Middle frontal gyrus (tissue), 1 donor: Measurements from ENCODE around the gene CLPTM1.
"Not testable (repeated sequence)": the region's sequence is repeated elsewhere in the genome, so short reads cannot be mapped to it uniquely, and the experiment has no call there.

Source experiments
- DNase-seq: peaks from one replicate; pipeline ENCODE4 v3.0.0-alpha.2; 2015; ENCODE audit warnings: low spot score; ENCODE audit errors: extremely low spot score

The CLPTM1 gene

GRCh38 chr19:44943801-44944249, 11.4 kb upstream of the CLPTM1 start:
- no peak for DNase-seq

DNA sequence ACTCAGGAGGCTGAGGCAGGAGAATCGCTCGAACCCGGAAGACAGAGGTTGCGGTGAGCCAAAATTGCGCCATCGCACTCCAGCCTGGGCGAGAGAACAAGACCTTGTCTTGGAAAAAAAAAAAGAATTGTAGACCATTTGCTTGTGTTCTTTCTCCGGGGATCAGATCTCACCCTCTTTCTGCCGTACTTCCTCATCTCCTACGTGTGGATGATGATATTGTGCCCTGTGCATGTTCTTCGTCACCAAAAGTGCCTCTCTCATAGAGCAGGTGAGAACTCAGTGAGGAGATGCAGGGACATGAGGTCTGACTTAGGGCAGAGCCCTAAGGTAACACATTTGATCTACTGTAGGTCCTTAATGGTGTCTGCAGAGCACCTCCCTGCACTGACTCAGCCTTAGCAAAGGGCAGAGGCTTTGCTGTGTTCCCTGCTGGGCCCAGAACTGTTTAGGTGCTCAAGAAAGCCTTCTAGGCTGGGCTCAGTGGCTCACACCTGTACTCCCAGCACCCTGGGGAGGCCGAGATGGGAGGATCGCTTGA, 8.1 kb upstream of the CLPTM1 start:
- DNase-seq, result no peak

DNA sequence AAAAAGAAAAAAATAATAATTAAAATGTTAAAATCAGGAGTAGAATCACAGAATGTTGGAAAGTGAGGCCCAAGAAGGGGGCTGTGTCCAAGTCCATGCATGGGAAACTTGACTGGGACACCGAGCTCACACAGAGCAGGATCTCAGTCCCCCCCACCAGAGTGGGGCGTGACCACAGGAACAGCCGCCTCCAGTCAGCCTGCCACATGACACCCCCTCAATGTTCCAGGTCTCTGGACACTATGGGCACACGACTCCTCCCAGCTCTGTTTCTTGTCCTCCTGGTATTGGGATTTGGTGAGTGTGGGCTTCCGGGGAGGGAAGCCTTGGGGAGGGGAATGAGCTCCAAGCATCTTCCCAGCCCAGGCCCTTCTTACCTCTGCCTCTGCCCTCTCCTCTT, 6.9 kb upstream of the CLPTM1 start:
- no peak for DNase-seq

GRCh38 chr19:44948763-44949374, 6.3 kb upstream of the CLPTM1 start:
- no peak for DNase-seq

DNA sequence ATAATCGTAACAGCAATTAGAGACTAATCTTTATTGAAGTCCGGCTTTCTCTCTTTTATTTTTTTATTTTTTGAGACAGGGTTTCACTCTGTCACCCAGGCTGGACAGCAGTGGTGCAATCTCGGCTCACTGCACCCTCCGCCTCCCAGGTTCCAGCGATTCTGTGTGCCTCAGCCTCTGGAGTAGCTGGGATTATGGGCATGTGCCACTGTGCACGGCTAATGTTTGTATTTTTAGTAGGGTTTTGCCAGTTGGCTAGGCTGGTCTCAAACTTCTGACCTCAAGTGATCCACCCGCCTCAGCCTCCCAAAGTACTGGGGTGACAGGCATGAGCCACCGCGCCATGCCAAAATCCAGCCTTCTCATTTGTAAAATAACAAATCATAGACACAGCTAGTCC, 5.6 kb upstream of the CLPTM1 start:
- no peak for DNase-seq

- peak; percentile 69 for DNase-seq
These were observed 3.7 kb upstream of the CLPTM1 start for GRCh38 chr19:44951179-44952159.

DNA sequence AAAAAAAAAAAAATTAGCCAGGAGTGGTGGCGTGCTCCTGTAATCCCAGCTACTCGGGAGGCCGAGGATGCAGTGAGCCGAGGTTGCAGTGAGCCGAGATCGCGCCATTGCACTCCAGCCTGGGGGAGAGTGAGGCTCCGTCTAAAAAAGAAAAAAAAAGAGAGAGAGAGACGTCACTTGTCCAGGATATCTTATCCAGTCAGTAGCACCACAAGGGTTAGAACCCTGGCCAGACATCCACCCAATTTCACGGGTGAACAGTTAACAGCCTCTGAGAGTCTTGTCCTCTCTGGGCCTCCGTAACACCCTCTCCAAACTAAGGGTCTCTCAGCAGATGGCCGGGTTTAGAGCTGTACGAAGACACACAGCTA, 917 bp upstream of the CLPTM1 start:
- DNase-seq, result no peak

GRCh38 chr19:44955505-44956439, 592 bp downstream of the CLPTM1 start:
- no peak for DNase-seq

- no peak for DNase-seq
These were observed 2.3 kb downstream of the CLPTM1 start for GRCh38 chr19:44957526-44957925.

GRCh38 chr19:44958090-44958489, 2.9 kb downstream of the CLPTM1 start:
- no peak for DNase-seq

DNA sequence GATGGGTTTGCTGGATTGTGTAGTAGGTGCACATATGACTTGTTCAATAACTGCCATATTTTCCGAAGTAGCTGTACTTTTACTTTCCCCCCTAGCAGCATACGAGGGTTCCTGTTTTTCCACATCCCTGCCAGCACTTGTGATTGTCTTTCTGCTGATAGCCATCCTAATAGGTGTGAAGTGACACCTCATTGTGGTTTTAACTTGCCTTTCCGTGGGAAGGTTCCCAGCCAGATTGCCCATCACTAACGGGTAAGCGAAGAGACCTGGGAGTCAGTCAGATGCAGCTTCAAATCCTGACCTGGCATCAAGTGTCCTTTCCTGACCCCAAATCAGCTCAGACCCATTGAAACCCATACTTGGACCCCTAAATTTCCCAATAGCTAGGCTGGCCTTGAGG, 4.5 kb downstream of the CLPTM1 start:
- DNase-seq, result no peak

DNA sequence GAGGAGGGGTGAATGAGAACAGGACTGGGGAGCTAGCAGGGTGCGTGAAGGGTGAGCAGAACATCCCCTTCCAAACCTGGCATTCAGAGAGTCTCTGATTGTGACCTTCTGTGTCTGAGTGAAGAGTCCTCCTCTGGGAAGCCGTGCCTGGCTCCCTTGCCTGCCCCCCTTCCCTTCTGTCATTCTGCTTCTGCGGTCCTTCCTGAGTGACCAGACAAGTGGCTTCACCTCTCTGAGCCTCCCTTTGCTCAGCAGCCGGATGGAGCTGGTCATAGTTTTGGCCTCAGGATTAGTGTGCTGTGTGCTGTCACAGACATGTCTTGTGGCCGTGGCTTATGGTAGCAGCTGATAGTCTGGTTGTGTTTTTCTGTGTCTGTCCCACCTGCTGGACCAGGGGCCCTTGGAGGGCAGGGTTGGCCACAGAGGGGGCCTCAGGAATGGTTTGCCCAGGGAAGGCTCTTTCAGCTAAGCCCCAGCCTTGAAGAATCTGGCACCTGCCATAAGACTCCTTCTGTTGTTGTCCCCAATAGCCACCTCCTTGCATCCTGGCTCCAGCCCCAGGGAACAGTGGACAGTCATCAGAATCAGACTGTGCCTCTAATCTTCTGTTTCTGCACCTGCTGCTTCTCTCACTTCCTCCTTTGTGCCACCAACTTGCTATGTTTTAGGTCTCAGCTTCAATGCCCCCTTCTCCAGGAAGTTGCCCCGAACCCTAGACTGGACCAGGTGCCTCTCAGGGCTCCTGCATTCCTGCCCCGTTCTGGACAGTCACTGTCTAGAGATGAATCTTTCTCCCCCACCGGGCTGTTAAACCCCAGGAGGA, 5.9 kb downstream of the CLPTM1 start:
- DNase-seq, result no peak

DNA sequence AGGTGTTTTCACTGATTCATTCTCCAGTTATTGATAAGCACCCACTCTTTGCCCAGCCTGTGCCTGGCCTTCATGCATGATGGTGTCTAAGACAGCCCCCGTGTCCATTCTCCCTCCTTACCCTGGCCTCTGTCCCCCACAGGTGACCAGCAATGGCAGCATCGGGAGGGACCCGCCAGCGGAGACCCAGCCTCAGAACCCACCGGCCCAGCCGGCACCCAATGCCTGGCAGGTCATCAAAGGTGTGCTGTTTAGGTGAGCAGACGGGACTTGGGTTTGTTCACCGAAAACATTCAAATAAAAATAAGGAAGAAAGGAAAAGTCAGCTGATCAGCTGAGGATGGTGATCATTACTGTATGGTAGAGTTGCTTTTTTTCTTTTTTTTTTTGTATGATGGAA, 6.6 kb downstream of the CLPTM1 start:
- no peak for DNase-seq

GRCh38 chr19:44968118-44968517, 12.9 kb downstream of the CLPTM1 start:
- DNase-seq, result no peak

GRCh38 chr19:44968670-44969069, 13.5 kb downstream of the CLPTM1 start:
- no peak for DNase-seq

- no peak for DNase-seq
These were observed 14.3 kb downstream of the CLPTM1 start for GRCh38 chr19:44969437-44969836.

DNA sequence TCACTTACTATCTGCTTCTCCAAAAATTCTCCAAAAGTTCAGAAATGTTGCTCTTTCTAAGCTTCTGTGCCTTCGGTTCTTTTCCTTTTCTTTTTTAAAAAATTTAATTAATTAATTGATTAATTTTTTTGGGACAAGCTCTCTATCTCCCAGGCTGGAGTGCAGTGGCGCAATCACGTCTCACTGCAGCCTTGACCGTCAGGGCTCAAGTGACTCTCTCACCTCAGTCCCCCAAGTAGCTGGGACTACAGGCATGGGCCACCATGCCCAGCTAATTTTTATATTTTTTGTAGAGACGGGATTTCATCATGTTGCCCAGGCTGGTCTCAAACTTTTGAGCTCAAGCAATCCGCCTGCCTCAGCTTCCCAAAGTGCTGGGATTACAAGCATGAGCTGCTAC, 16.3 kb downstream of the CLPTM1 start:
- DNase-seq, result not testable (repeated sequence)

DNA sequence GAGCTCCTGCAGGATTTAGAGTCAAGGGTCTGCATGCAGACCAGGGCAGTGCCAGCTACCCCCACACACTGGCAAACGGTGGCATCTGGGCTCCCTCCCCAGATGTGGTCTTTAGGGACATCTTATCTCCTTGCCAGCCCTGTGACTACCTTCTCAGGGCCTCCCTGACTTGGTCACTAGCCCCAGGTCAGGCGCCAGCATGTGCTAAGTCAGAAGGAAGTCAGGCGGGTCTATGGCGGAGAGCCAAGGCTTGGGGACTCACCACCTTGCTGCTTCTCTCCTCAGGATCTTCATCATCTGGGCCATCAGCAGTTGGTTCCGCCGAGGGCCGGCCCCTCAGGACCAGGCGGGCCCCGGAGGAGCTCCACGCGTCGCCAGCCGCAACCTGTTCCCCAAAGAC, 17.6 kb downstream of the CLPTM1 start:
- no peak for DNase-seq

- DNase-seq, result no peak
These were observed 19.0 kb downstream of the CLPTM1 start for GRCh38 chr19:44973982-44974735.

- DNase-seq, result no peak
These were observed 19.7 kb downstream of the CLPTM1 start for GRCh38 chr19:44974857-44975256.
